Dermis microvascular lymphatic vessel endothelial cell (primary cell): ENCODE data around the gene RREB1. TPM values are rescaled to one million over a fixed set of nuclear protein-coding genes. Genes with fewer than 3 reads are reported as not detected.

Experiments
- DNase-seq, 2 donors: peaks; one replicate each; pipeline versions ENCODE4 v3.0.0 to v3.0.0-alpha.2; 2010; ENCODE audit warnings: low read depth in 2 of 2
- total RNA-seq: library from RNA; depleted of rRNA; stranded (reverse); fragments of >200 nt; gene quantifications from 2 replicates; pipeline ENCODE4 v1.2.1, GENCODE V29; 2014

RREB1 gene
- total RNA-seq, 1 donor from 2014 or later = 11.8 TPM

- DNase-seq = no peak
Observed at GRCh38 chr6:7189101-7189758, 81.5 kb downstream of the RREB1 start.

GRCh38 chr6:7190791-7191190 lies 83.0 kb downstream of the RREB1 start:
- DNase-seq = no peak

GRCh38 chr6:7193122-7193521 lies 85.4 kb downstream of the RREB1 start:
- DNase-seq = no peak

- no peak for DNase-seq
Observed at GRCh38 chr6:7194657-7195056, 86.9 kb downstream of the RREB1 start.

- no peak for DNase-seq
Observed at GRCh38 chr6:7195339-7196018, 87.7 kb downstream of the RREB1 start.

- DNase-seq = no peak
Observed at GRCh38 chr6:7196019-7196402, 88.2 kb downstream of the RREB1 start.

GRCh38 chr6:7196685-7197283 lies 89.0 kb downstream of the RREB1 start:
- no peak for DNase-seq

- no peak for DNase-seq
Observed at GRCh38 chr6:7197747-7198146, 90.0 kb downstream of the RREB1 start.

GRCh38 chr6:7198833-7199800 lies 91.4 kb downstream of the RREB1 start:
- no peak for DNase-seq

GRCh38 chr6:7200598-7201443 lies 93.1 kb downstream of the RREB1 start:
- DNase-seq = no peak

- no peak for DNase-seq
Observed at GRCh38 chr6:7201444-7201731, 93.6 kb downstream of the RREB1 start.

- no peak for DNase-seq
Observed at GRCh38 chr6:7201732-7202541, 94.2 kb downstream of the RREB1 start.

- no peak for DNase-seq
Observed at GRCh38 chr6:7202950-7203349, 95.2 kb downstream of the RREB1 start.

- DNase-seq = no peak
Observed at GRCh38 chr6:7203939-7204338, 96.2 kb downstream of the RREB1 start.

- DNase-seq = no peak
Observed at GRCh38 chr6:7204726-7205125, 97.0 kb downstream of the RREB1 start.

- DNase-seq = no peak
Observed at GRCh38 chr6:7207720-7208119, 100.0 kb downstream of the RREB1 start.

GRCh38 chr6:7213416-7213815 lies 105.7 kb downstream of the RREB1 start:
- no peak for DNase-seq

- DNase-seq = no peak
Observed at GRCh38 chr6:7214468-7214867, 106.7 kb downstream of the RREB1 start.

- no peak for DNase-seq
Observed at GRCh38 chr6:7215131-7215530, 107.4 kb downstream of the RREB1 start.

- no peak for DNase-seq
Observed at GRCh38 chr6:7215798-7216231, 108.1 kb downstream of the RREB1 start.
